Liver (tissue), 9 donors: ENCODE data around the gene FRAS1. TPM values are rescaled to one million over a fixed set of nuclear protein-coding genes. Genes with fewer than 3 reads are reported as not detected.

ENCODE experiments used
- DNase-seq: peaks from one replicate; pipeline ENCODE4 v3.0.0-alpha.2; 2017; ENCODE audit warnings: low spot score
- H3K27ac ChIP-seq, 2 donors: one replicate each; pipeline ENCODE4 v1.7.0; 2013; ENCODE audit warnings: inconsistent platforms in 2 of 2, low read length in 2 of 2, control low read depth in 1 of 2, low read depth in 1 of 2, mild to moderate bottlenecking in 1 of 2
- H3K27me3 ChIP-seq, 4 donors: one replicate each; pipeline versions ENCODE4 v1.6.1 to v1.7.0; 2013; ENCODE audit warnings: low read length in 3 of 4, inconsistent platforms in 1 of 4, mild to moderate bottlenecking in 1 of 4, moderate library complexity in 1 of 4; ENCODE audit not compliant: control insufficient read depth in 4 of 4, insufficient read depth in 4 of 4
- H3K36me3 ChIP-seq, 4 donors: one replicate each; pipeline versions ENCODE4 v1.6.1 to v1.7.0; 2013; ENCODE audit warnings: low read length in 3 of 4, mild to moderate bottlenecking in 3 of 4, low read depth in 1 of 4, moderate library complexity in 1 of 4; ENCODE audit not compliant: control insufficient read depth in 4 of 4, insufficient read depth in 3 of 4
- H3K4me1 ChIP-seq, 4 donors: one replicate each; pipeline versions ENCODE4 v1.6.1 to v1.7.0; 2013; ENCODE audit warnings: low read length in 3 of 4, mild to moderate bottlenecking in 3 of 4, moderate library complexity in 1 of 4; ENCODE audit not compliant: control insufficient read depth in 4 of 4, insufficient read depth in 4 of 4
- H3K4me3 ChIP-seq, 3 donors: one replicate each; pipeline versions ENCODE4 v1.6.1 to v1.7.0; 2013; ENCODE audit warnings: low read length in 3 of 3, control low read depth in 1 of 3, low read depth in 1 of 3, mild to moderate bottlenecking in 1 of 3
- H3K9ac ChIP-seq, 2 donors: one replicate each; pipeline ENCODE4 v1.7.0; 2013; ENCODE audit warnings: low read length in 2 of 2, mild to moderate bottlenecking in 2 of 2, moderate library complexity in 2 of 2, control low read depth in 1 of 2, low read depth in 1 of 2
- H3K9me3 ChIP-seq, 4 donors: one replicate each; pipeline versions ENCODE4 v1.6.1 to v1.7.0; 2013; ENCODE audit warnings: low read length in 3 of 4; ENCODE audit not compliant: control insufficient read depth in 4 of 4
- ATF3 ChIP-seq: IDR thresholded peaks from 2 replicates; pipeline ENCODE4 v1.6.1; 2016; ENCODE audit warnings: antibody characterized with exemption
- CTCF ChIP-seq: fragments of 150-350 bp; IDR thresholded peaks from 2 replicates; pipeline ENCODE4 v1.5.1; 2017; ENCODE audit warnings: improper control_type of control experiment, low read depth, low read length; ENCODE audit not compliant: missing input control
- EGR1 ChIP-seq, 2 donors: IDR thresholded peaks; 2 replicates each; pipeline ENCODE4 v1.6.1; 2016 to 2018; ENCODE audit warnings: antibody characterized with exemption in 2 of 2, low read depth in 2 of 2
- FOXA1 ChIP-seq: IDR thresholded peaks from 2 replicates; pipeline ENCODE4 v1.6.1; 2016; ENCODE audit warnings: antibody characterized with exemption
- FOXA2 ChIP-seq: IDR thresholded peaks from 2 replicates; pipeline ENCODE4 v1.6.1; 2016; ENCODE audit warnings: antibody characterized with exemption
- HNF4A ChIP-seq, 2 donors: conservative IDR thresholded peaks; 2 replicates each; pipeline ENCODE4 v1.6.1; 2016; ENCODE audit warnings: antibody characterized with exemption in 2 of 2, mild to moderate bottlenecking in 2 of 2
- MAX ChIP-seq: IDR thresholded peaks from 2 replicates; pipeline ENCODE4 v1.6.1; 2016; ENCODE audit warnings: antibody characterized with exemption
- RAD21 ChIP-seq, 2 donors: IDR thresholded peaks; 2 replicates each; pipeline ENCODE4 v1.6.1; 2016; ENCODE audit warnings: antibody characterized with exemption in 2 of 2, mild to moderate bottlenecking in 2 of 2
- REST ChIP-seq: IDR thresholded peaks from 2 replicates; pipeline ENCODE4 v1.6.1; 2016; ENCODE audit warnings: antibody characterized with exemption, mild to moderate bottlenecking
- RXRA ChIP-seq, 2 donors: IDR thresholded peaks; 2 replicates each; pipeline ENCODE4 v1.6.1; 2017 to 2018; ENCODE audit warnings: antibody characterized with exemption in 2 of 2, mild to moderate bottlenecking in 1 of 2
- SP1 ChIP-seq: IDR thresholded peaks from 2 replicates; pipeline ENCODE4 v1.6.1; 2018; ENCODE audit warnings: antibody characterized with exemption, mild to moderate bottlenecking
- TAF1 ChIP-seq: conservative IDR thresholded peaks from 2 replicates; pipeline ENCODE4 v1.6.1; 2016; ENCODE audit warnings: antibody characterized with exemption, mild to moderate bottlenecking
- YY1 ChIP-seq: IDR thresholded peaks from 2 replicates; pipeline ENCODE4 v1.6.1; 2016; ENCODE audit warnings: antibody characterized with exemption, mild to moderate bottlenecking
- ZBTB33 ChIP-seq: IDR thresholded peaks from 2 replicates; pipeline ENCODE4 v1.6.1; 2016; ENCODE audit warnings: antibody characterized with exemption
- WGBS: extraction: QIAGEN DNeasy Blood & Tissue Kit; methylation state at CpG from one replicate; pipeline ENCODE4 v1.1.7; 2013; 5-methylcytosine and 5-hydroxymethylcytosine counted together
- polyA plus RNA-seq, 2 donors: library from polyadenylated mRNA; stranded (reverse) in 1 of 2; unstranded in 1 of 2; fragments of 200-250 nt in 1 of 2; fragments of >200 nt in 1 of 2; fragmentation: Nextera tagmentation in 1 of 2; extraction: Ambion mirVana in 1 of 2; gene quantifications; one replicate each; pipeline versions ENCODE4 v1.2.1 to v1.2.3, GENCODE V29; 2013 to 2015
- total RNA-seq, 2 donors: library from RNA; depleted of rRNA; stranded (reverse); fragments of >200 nt; gene quantifications; one replicate each; pipeline ENCODE4 v1.2.3, GENCODE V29; 2014
- donor health status: healthy.
- donor health status: healthy.
- donor health status: healthy.
- donor health status: healthy.
- donor health status: healthy.

Gene FRAS1
- total and polyA plus RNA-seq, 4 donors: 0.08 to 6.0 (median 1.1) TPM

GRCh38 chr4:78426972-78427371 is 369.8 kb downstream of the FRAS1 start:
- WGBS: 62% methylated on average over 2 of the region's 2 CpGs
- no peaks in the 10 kb centered on the region for H3K9me3 ChIP-seq
- no peak for TF ChIP-seq TAF1
- H3K36me3 ChIP-seq: no peaks in the 10 kb centered on the region
- H3K4me3 ChIP-seq: no peak overlapping the region
- H3K27ac ChIP-seq: no peak overlapping the region
- no peak overlapping the region for H3K9ac ChIP-seq
- peaks cover 0 to 2% (median 0%) of the 10 kb centered on the region in 4 donors for H3K27me3 ChIP-seq
- DNase-seq: no peak
- H3K4me1 ChIP-seq: no peaks in the 10 kb centered on the region

GRCh38 chr4:78428996-78429395 is 371.9 kb downstream of the FRAS1 start:
- TF ChIP-seq EGR1 (IDR thresholded peaks at IDR 0.05; ENCODE audit: low read depth in 2 of 2) (no peak), HNF4A (conservative IDR thresholded peaks at IDR 0.05) (no peak), SP1 (no peak), ATF3 (no peak), FOXA1 (no peak), ZBTB33 (no peak), CTCF (no peak), REST (no peak), RAD21 (IDR thresholded peaks at IDR 0.05) (no peak), FOXA2 (no peak)
- H3K9ac ChIP-seq: no peak overlapping the region
- H3K36me3 ChIP-seq: no peaks in the 10 kb centered on the region
- no peaks in the 10 kb centered on the region for H3K4me1 ChIP-seq
- 91% methylated on average over 6 of the region's 6 CpGs for WGBS
- H3K4me3 ChIP-seq: no peak overlapping the region
- DNase-seq: no peak
- no peaks in the 10 kb centered on the region for H3K9me3 ChIP-seq
- peaks cover 0 to 2% (median 0%) of the 10 kb centered on the region in 4 donors for H3K27me3 ChIP-seq
- no peak overlapping the region for H3K27ac ChIP-seq

- no peaks in the 10 kb centered on the region for H3K36me3 ChIP-seq
- H3K9ac ChIP-seq: no peak overlapping the region
- H3K27ac ChIP-seq: no peak overlapping the region
- no peak overlapping the region for H3K4me3 ChIP-seq
- H3K9me3 ChIP-seq: no peaks in the 10 kb centered on the region
- DNase-seq: no peak
- no peaks in the 10 kb centered on the region for H3K27me3 ChIP-seq
- H3K4me1 ChIP-seq: no peaks in the 10 kb centered on the region
- no peak for TF ChIP-seq ZBTB33
- no peak for TF ChIP-seq MAX
- TF ChIP-seq EGR1 (IDR thresholded peaks at IDR 0.05; ENCODE audit: low read depth in 2 of 2): no peak
- no peak for TF ChIP-seq RXRA (IDR thresholded peaks at IDR 0.05)
- no peak for TF ChIP-seq REST
- TF ChIP-seq TAF1: no peak
- TF ChIP-seq YY1: no peak
These were observed 375.8 kb downstream of the FRAS1 start for GRCh38 chr4:78432896-78433295.
